NCI-H128 (cell line): Measurements from ENCODE around the gene ITPR3.
"Not testable (repeated sequence)": the region's sequence is repeated elsewhere in the genome, so short reads cannot be mapped to it uniquely, and the experiment has no call there.

Experiments
- DNase-seq: peaks from one replicate; lab custom pipeline; 2025; ENCODE audit not compliant: unreplicated experiment; lab: John Stamatoyannopoulos, UW

ITPR3 gene

DNA sequence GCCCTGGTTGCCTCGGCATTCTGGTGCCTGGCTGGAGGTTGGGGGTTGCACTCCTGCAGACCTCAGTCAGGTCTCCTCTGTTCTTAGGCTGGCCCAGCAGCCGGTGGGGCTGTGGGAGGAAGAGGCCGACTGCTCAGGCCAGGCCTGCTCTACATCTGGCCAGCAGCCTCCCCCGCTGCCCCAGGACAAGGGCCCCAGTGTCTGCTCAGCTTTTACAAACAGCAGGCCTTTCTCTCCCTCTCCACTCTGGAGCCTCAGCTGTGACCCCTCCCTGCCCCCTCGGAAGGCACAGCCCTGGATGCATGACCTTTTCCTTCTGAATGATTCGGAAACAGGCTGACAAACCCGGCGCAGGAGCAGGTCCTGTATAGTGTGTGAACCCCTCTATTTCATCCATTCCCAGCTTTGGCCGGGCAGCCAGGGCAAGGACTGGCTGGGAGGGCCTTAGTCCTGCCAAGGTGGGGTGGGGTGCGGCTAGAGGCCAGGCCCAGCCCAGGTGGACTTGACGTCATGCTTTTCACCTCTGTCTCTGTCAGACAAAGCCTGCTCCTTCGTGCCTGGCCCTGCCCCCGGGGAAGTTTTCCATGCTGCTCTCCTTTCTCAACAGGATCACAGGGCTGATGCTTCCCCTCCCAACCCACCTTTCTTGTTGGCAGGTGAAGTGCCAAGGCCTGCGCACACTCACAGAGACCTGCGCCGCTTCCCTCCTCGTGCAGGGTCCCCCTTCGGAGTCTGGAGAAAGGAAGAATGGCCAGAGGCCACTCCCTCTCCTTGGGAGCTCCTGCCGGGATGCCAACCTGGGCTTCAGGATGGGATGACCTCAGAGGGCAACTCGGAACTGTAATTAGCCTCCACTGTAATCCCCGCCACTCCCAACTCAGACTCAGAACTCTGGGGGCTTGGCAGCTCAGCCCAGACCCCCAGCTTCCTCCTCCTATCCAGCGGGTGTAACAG is 10.1 kb upstream of the ITPR3 start:
- DNase-seq: no peak

DNA sequence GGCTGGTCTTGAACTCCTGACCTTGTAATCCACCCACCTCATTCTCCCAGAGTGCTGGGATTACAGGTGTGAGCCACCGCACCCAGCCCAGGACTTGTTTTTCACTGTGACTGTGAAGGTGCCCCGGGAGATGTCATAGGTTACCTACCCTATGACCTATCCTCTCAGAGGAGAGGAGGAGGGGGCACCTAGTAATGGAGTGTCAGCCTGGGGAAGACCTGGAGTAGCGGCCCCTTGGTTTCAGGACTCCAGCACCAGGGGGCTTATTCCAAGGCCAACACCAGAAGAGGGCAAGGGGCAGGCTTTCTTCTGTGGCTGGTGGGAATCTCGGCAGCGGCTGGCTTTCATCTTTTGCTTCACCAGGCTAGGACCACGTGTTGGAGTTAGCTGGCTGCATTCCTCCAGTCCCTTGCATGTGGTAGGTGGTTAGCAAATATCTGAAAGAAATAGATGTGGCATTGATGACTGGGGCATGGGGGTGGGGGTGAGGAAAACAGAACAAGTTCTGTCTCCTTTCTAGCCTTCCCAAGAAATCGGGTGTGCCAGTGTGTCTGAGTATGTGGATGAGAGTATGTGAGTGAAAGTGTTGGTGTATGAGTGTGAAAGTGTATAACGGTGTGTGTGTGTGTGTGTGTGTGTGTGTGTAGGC is 7.9 kb upstream of the ITPR3 start:
- DNase-seq: no peak

DNA sequence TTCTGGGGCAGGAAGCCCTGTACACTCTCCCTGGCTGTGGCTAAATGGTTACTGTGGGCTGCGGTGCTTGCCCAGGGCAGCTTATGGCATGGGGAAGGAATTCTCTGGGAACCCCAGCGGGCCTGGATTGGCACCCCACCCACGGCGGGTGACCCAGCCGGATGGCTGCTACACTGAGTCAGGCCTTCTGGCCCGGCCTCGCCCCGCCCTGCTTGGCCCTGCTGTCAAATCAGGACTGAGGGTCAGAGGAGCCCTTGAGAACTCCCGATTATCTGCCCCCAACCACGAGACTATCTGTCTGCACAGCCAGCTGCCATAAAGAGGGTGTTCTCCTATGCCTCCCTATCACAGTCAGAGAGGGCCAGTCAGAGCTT is 7.3 kb upstream of the ITPR3 start:
- DNase-seq: no peak

DNA sequence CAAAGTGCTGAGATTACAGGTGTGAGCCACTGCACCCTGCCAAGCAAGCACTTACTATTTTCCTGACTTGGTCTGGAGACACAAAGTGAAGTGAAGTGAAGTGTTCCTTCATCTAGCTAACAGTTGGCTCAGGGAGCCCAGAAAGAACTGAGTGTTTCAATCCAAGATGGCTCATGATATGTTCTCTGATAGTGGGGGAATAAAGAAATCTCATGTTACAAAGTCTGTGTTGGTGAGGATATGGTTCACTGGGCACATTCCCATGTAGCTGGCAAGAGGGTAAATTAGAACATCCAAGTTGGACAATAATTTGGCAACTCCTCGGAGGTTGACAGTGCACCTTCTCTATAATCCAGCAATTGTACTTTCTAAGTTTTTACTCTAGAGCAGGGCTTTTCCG is 5.0 kb upstream of the ITPR3 start:
- no peak for DNase-seq

DNA sequence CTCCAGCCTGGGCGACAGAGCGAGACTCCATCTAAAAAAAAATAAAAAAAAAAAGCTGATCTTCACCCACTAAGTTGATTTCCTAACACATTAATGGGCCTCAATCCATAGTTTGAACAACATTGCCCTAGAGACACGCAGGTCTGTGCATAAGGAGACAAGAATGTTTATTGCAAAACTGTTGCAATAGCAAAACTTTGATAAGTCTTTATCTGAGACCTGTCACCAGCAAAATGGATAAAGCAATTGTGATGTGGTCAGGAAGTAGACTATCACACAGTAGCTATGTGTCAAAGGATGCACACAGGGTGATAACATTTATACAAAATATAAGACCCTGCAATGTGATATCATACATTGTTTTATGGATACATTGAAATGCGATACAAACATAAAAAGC is 4.2 kb upstream of the ITPR3 start:
- no peak for DNase-seq

DNA sequence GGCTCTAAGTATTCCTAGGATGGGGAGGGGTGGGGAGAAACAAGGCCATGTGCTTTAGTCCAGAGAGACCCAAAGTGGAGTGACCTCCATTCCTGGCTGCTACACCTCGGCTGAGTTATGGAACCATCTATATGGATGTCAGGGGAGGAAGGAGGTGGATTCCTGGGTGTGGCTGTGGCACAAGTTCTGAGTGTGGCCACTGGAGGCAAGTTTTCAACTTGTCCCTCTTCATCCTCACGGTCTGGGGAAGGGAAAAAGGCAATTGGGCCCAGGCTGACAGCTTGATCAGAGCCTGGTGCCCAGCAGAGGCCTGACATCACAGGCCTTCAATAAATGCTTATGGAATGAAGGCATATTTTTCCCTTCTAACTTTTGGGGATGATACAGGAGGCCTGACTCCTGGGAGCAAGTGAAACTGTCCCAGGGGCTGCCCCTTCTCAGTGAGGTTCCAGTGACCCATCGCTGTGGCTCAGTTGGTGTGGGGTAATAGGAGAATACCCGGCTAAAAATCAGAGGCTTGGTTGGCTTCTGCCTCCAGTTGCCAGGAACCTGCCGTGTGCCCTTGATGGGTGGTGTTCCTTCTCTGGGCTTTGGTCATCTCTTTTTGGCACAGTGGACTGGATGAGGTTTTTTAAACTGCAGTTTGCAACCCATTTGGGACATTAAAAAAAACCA is 1.8 kb upstream of the ITPR3 start:
- DNase-seq: no peak

DNA sequence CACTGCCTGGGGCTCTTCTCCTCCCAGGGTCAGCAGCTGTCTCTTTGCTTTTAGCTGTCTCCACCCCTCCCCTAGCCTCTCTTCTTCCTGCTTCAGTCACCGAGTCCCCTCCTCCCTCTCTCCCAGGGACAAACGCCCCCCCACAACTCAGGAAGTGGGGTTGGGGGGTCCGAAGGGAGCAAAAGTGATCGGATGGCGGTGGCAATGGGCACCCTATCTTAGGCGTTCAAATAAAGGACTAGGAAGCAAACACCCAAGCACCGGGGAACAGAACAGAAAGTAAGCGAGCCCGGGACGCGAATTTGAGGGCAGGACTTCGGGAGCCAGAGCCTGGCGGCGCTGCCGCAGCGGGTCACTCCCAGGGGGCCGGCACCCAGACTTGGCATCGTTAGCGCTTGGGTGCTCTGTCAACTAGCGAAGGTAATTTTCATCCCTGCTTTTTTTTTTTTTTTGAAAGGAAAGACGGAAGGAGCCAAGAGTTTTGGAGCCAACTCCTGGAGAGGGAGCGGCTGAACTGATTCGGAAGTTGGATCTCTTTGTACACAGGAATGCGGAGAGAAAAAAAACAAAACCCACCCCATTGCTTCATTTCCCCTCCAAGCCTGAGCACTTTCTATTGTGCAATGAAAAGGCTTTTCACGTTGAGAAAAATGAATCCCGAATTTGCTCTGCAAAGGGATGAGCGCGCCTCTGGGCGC is 815 bp upstream of the ITPR3 start:
- no peak for DNase-seq

DNA sequence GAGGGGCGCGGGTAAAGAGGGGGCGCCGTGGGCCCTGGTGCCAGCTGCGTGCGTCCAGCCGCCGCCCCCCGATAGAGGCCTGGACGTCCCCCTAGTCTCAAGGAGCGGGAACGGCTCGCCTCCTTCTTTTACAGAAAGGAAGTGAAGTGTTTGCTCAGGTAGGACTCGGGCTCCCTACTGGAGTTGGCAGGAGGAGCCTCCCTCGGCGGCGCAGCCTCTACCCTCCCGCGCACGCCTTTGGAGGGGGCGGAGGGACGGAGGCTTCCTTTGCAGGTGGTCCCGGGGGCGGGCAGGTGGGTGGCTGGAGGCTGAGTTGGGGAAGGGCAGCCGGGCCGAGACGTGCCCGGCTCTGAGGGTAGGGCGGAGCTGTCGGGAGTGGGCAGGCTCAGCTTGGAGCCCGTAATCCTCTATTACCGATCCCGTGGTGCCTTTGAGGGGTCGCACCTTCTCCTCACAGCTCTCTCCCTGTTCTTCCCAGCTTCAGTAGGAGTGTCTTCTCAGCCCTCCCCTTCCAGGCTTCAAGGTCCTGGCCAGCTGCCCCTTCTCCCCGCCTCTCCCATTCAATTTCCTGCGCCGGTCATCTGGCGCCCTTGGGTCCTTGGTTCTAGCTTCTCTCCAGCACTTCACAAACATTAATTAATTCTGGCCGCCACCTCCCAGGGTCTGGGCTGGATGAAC is 728 bp downstream of the ITPR3 start:
- DNase-seq: no peak

DNA sequence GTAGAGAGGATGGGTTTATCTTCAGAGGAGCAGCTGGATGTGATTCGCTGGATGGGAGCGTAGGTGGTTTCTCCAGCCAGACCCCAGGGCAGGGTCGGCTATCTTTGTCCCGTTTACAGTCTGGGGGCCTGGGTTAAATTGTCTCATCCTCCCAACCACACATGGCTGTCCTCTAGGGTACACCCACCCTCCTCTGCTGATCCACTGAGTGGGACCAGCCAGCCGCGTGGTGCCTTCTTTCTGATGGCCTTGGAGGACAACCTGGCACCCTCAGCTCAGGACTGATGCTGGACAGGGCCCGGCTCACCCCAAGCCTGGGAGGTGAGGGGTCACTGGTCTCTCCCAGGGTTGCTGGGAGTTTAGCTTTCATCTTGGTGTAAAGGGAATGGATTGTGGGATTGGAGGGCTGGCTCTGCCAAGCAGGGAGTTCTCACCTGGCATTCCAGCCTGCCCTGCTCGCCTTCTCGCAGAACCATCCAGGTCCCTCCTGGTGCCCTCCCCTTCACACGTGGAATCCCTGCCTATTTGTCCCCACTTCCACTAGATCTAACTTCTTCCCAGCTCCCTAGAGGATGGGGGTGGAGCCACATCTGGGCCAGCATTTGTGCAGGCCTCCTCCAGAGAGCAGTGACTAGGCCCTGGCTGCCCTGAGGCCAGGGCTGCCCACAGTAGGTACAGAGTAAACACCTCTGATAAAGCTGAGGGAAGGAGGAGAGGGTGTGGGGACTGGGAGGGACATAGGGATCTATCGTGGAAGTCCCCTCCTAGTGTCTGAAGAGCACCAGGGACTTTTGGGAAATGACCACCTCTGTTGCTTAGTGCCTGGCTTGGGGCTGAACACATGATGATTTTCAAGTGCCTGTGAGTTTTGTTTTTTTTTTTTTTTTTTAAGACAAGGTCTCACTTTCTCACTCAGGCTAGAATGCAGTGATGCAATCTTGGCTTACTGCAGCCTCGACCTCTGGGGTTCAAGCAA is 1.6 kb downstream of the ITPR3 start:
- DNase-seq: no peak

DNA sequence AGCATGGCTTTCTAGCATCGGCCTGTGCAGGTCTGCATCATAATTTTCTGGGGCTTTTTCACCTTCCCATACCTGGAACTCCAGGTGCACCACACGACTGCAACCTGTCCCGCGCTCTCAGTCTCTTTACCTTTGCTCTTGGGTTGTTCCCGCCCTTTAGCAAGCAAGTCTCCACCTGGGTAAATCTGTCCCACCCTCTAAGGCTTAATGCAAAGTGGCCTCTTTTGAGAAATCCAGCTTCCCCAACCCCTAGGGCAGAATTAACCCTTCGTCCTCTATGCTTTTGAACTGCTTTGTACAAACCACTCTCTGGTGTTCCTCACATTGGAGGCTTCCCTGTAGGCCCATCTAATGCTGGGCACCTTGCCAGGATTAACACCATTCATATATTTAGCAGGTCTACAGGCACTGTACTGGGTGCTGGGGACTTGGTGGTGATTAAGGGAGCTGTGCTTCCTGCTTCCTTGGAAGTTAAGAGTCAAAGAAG is 2.8 kb downstream of the ITPR3 start:
- no peak for DNase-seq

DNA sequence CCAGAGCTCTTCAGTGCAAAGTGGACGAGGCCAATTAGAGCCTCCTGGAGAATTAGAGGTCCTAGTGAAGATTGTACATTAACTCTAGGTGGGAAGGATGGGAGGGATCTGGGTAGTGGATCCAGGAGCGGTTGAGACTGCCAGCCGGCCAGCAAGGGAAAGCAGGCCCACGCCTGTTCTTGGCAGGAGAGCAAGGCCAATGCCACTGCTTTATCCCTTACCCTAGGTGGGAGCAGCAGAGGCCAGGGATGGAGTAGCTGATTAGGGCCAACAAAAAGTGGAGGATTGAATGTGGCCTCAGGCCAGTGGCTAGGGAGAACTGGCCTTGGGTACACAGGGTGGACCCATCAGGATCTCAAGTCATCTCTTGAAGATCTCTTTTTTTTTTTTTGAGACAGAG is 3.7 kb downstream of the ITPR3 start:
- no peak for DNase-seq

DNA sequence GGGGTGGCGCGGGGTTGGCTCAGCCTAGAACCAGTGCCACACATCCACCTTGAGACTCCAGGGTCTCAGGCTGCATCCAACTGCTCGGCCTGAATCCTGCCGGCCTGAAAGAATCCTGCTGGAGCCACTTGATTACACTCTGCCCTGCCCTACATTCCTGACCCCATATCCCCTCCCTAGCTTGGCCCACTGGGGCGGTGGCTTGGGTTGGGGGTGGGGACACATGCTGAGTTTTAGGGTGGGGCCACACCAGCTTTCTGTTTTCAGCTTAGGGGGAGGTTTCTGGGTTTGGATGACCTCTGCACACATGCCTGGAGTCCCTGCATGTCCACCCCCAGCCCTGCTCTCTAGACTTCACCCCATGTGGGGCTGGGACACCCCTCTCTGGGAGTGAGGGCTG is 6.8 kb downstream of the ITPR3 start:
- no peak for DNase-seq

DNA sequence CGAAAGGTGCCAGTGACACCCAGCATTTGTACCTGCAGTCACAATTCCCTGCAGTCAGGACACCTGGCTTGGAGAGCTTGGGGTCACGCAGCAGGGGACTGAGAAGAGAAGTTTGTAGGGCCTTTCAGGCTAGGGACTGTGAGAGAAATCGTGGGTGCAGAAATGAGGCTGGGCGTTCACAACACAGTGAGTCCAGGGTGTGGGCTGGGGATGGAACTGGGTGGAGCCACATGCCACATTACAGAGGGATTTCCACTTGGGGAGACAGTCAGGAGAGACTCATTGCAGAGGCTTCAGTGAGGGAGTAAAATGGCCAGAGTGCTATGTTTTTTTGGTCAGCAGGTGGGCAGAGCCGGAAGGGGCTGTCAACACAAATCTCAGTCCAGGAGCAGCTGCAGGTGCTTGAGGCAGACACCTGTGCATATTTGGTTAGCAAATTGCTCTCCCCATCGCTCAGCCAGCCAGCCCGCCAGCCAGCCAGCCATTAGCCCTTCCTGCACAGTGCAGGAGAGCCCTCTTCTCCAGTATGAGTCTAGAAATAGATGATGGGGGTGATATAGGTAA is 7.4 kb downstream of the ITPR3 start:
- DNase-seq: peak; percentile 54

DNA sequence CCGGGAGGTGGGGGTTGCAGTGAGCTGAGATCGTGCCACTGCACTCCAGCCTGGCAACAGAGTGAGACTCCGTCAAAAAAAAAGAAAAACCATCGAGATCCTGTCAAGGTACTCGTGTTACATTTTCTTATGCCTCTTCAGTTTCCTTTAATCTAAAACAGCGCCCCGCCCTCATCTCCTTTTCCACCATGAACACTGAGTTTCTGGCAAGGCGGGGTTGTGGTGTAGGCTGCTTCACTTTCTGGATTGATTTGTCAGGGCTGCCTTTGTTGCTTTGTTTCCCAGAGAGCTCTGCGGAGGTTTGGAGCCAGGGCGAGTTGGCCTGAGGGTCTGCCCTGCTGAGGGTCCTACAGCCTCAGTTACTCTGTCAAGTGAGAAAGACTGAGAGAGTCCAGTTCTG is 8.9 kb downstream of the ITPR3 start:
- no peak for DNase-seq

DNA sequence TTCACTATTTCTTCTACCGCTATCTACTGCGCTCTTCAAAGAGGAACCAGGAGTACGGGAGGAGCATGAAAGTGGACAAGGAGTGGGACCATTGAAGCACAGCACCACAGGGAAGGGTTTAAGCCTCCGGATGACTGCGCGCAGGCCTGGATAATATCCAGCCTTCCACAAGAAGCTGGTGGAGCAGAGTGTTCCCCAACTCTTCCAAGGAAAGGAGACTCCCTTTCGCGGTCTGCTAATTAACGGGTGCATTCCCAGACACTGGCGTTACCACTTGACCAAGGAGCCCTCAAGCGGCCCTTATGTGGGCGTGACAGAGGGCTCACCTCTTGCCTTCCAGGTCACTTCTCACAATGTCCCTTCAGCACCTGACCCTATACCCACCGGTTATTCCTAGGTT is 10.4 kb downstream of the ITPR3 start:
- not testable (repeated sequence) for DNase-seq

DNA sequence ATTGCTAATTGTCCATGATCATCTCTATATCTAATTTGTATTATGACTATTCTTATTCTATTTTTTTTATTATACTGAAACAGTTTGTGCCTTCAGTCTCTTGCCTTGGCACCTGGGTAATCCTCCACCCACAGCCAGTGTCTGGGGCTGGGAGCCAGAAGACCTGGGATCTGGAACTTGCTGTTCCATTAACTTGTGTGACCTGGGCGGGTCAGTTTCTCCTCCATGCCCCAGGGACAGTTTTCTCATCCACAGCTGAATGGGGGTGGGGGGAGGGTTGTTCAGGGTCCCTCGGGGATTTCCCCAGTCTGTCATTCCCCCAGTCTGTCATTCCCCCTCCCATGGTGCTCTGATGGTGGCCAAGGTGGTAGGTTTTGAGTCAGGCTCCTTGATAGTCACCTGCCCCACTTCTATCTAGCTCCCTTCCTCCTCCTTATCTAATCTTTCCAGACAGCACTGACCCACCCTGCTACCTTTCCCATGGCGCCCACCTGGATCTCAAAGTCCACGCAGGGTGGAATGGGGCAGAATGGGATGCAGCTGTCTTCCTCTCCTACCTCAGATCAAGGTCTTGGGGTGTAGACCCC is 10.9 kb downstream of the ITPR3 start:
- DNase-seq: no peak

DNA sequence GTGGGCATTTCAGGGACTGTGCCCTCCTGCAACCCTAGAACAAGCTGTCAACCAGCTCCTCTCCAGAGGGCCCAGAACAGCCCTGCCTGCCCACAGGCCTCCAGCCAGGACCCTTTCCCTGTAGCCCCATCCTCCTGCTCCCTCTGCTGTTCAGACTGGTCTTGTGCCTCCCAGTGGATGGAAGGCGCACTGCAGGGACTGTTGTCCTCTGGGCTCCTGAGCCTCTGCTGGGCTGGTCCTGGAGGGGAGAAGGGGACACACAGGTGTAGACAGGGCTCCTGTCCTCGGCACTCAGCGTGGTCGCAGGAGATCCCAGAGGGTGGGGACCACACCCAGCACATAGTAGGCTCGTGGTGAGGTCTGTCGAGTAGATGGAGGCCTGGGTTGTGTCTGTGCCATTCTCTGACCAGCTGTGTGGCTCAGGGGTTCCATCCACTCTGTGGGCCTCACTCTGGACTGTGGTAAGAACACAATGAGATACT is 11.5 kb downstream of the ITPR3 start:
- no peak for DNase-seq

DNA sequence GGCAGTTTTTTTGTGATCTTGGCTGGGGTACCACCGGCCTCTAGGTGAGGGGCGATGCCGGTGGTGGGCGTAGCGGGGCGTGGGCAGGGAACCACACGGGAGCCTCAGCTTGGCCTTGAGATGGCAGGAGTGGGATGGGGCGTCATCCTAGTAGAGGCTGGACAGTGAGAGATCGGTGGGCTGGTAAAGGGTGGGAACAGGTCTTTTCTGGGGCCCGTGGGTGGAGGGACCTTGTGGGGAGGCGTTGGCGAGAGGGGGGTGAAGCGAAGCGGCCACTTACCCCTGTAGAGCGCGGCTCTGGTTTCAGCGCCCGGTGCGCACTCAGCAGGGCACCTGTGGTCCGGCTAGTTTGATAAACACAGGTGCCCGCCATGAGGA is 12.0 kb downstream of the ITPR3 start:
- no peak for DNase-seq
